Activated T-cell treated with anti-CD3 and anti-CD28 coated beads for 4 hours (primary cell): ENCODE data around the gene DESI1.
"Not testable (repeated sequence)": the region's sequence is repeated elsewhere in the genome, so short reads cannot be mapped to it uniquely, and the experiment has no call there.

Experiments
- DNase-seq: peaks from one replicate; pipeline ENCODE4 v3.0.0-alpha.2; 2020

The DESI1 gene

DNA sequence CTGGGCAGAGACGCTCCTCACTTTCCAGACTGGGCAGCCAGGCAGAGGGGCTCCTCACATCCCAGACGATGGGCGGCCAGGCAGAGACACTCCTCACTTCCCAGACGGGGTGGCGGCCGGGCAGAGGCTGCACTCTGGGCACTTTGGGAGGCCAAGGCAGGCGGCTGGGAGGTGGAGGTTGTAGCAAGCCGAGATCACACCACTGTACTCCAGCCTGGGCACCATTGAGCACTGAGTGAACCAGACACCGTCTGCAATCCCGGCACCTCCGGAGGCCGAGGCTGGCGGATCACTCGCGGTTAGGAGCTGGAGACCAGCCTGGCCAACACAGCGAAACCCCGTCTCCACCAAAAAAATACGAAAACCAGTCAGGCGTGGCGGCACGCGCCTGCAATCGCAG is 10.8 kb upstream of the DESI1 start:
- not testable (repeated sequence) for DNase-seq

DNA sequence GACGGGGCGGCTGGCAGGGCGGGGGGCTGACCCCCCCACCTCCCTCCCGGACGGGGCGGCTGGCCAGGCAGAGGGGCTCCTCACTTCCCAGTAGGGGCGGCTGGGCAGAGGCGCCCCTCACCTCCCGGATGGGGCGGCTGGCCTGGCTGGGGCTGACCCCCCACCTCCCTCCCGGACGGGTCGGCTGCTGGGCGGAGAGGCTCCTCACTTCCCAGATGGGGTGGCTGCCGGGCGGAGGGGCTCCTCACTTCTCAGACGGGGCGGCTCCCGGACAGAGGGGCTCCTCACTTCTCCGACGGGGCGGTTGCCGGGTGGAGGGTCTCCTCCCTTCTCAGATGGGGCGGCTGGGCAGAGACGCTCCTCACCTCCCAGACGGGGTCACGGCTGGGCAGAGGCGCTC is 10.3 kb upstream of the DESI1 start:
- DNase-seq, result not testable (repeated sequence)

DNA sequence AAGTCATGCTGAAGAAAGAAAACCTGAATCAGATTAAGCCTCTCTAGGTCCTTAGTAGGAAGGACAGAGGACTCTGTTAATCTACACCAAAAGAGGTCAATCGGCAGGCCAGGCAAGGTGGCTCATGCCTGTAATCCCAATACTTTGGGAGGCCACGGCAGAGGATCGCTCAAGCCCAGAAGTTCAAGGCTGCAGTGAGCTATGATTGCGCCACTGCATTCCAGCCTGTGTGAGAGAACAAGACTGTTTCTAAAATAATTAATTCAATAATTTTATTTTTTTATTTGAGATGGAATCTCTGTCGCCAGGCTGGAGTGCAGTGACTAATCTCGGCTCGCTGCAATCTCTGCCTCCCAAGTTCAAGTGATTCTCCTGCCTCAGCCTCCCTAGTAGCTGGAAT is 4.7 kb upstream of the DESI1 start:
- DNase-seq, result no peak

DNA sequence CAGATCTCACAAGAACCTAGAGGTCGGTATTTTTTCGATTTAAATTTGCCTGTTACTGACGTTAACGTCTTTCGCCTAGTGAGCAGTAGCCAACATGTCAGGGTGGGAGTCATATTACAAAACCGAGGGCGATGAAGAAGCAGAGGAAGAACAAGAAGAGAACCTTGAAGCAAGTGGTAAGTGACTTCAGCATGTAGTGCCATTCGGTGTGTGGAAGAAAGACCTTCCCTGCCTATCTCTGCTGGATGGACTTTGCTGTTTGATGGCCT is 1.0 kb upstream of the DESI1 start:
- DNase-seq, result no peak

DNA sequence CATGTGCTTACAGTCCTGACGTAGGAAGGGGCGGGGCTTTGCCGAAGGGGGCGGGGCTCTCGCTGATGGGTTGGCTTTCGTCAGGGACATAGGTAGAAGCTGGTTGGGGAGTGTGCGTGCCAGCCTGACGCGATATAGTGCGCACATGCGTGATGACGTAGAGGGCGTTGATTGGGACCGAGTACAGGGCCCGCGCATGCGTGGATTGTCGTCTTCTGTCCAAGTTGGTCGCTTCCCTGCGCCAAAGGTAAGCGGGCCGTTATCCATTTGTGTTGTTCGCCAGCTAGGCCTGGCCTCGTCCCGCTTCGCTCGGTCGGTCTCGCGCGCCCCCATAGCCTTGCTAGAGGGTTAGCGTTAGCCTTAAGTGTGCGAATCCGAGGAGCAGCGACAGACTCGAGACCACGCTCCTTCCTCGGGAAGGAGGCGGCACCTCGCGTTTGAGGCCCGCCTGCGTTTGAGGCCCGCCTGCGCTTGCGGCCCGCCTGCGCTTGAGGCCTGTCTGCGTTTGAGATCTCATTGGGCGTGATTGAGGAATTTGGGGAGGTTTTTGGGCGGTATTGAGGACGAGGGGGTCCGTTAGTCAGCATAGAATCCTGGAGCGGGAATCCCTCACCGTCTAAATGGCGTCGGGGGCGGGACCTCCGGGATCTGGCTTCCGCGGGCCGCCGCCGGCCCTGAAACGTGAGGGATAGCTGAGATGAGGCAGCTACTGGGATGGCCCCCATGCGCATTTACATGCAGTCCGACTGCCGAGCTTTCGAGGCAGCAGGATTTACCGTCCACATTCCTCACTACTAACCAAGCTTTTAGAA is 462 bp upstream of the DESI1 start, which contains the start of gene XRCC6:
XRCC6 (plus strand) TSS at position 197 of the 812 bp plus-strand sequence. CDS start 710 bp downstream, outside the sequence.
- DNase-seq, result peak; percentile 100

DNA sequence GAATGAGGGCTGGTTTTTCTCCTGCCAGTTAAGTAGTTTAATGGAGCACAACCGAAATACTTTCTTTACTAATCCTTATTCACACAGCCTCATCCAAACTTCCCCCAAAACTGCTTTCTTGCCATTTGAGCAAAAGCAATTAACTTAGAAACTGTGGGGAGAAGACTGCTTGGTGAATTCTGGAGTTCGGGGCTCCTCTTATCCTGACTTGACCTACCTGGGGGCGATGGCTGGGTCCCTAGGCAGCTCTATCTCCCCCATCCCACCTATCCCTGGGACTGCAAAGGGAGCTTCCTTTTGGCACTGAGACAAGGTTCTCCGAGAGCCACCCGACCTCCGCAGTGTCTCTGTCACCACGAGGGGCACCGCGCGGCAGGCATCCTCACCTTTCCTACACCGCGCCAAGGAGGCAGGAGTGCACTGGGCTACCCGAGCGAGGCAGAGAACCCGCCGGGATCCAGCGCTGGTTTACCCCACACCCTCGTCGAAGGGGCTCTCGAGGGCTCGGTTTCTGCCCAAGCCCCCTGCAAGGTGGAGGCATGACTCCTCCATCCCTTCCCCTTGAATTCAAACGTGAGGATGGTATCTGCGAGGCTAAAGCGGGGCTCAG is 759 bp downstream of the DESI1 start:
- no peak for DNase-seq

DNA sequence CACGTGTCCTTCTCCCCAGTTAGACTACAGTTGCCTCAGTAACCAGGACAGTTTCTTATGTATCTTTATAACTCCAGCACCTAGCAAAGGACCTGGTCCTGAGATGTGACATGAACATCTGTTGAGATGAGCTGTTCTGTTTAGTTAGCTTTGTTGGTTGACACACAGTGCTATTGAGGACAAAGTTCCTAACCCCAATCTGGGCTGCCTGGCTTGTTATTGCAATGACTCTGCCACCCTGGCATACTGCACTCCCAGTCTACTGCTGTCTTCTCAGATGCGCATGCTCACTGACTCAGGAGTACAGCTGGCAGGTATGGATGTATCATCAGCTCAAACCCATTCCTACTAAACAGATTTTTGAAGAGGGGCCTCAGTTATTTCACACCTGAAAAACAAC is 7.4 kb downstream of the DESI1 start:
- no peak for DNase-seq

DNA sequence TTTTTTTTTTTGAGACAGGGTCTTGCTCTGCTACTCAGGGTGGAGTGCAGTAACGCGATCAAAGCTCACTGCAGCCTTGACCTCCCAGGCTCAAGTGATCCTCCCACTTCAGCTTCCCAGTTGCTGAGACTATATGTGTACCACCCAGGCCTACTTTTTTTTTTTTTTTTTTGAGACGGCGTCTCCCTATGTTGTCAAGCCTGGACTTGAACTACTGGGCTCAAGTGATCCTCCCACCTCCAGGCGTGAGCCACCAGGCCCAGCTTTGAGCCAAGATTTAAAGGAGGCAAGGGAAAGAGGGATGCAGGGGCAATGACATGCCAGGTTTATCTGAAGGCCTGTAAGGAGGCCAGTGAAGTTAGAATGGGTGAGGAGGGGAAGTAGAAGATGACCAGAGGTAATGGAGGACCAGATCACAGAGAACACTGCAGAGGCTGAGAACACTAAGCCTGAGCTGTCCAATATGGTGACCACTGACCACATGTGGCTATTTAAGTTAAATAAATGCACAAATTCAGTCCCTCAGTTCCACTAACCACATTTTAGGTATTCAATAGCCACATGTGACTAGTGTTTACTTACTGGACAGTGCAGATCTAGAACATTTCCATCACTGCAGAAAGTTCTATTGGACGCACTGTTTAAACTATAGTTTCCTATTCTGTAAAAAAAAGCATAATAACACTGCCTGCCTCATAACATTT is 8.1 kb downstream of the DESI1 start:
- DNase-seq, result no peak

DNA sequence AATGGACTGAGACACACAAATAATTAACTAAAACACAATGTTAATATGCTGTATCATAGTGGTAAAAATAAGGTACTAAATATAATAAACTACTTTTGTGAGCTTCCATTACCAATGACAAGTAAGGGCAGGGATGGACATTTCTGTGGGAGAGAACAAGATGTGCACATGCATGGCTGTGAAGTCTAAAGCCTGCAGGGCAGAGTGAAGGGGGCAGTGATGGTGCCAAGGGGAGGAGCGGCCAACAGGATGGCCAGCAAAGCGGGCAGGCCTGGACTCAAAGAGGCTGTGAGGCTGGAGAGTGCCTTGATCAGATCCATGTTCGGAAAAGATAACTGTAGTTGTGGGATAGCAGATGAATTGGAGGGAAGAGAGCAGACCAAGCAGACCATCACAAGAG is 12.5 kb downstream of the DESI1 start:
- no peak for DNase-seq

DNA sequence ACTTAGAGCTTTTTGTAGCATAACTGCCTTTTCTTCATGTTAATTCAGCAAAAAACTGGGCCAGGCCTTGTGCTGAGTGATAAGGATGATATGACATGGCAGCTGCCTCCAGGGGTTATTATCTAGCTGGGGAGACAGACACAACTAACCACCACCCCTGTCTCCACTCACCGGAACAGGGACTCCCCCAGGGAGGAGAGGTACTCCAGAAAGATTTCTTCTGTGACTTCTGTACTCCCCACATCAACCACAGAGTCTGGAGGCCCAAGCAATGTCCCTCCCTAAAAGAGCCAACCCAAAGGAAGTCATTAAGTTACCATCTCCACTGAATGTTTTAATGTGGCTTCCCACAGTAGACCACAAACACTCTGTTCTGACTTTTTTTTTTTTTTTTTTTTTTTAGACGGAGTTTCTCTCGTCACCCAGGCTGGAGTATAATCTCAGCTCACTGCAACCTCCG is 16.9 kb downstream of the DESI1 start:
- DNase-seq, result no peak

DNA sequence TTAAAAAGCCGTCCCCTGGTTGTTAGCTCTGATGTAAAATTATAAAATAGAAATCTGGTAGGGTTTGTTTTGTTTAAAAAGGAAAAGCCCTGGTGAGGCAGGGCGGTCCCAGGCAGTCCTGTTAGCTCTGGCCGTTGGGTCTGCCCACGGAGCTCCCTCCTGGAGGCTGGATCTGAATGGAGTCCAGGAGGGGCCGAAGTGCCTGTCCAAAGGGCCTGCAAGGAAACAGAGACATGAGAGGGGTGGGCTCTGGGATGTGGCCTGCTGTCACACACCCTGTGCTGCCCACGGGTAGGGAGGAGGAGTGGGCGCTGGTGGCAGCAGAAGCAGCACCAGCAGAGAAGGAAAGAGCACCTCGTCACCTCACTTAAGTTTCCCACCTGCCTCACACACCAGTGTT is 19.9 kb downstream of the DESI1 start:
- no peak for DNase-seq

DNA sequence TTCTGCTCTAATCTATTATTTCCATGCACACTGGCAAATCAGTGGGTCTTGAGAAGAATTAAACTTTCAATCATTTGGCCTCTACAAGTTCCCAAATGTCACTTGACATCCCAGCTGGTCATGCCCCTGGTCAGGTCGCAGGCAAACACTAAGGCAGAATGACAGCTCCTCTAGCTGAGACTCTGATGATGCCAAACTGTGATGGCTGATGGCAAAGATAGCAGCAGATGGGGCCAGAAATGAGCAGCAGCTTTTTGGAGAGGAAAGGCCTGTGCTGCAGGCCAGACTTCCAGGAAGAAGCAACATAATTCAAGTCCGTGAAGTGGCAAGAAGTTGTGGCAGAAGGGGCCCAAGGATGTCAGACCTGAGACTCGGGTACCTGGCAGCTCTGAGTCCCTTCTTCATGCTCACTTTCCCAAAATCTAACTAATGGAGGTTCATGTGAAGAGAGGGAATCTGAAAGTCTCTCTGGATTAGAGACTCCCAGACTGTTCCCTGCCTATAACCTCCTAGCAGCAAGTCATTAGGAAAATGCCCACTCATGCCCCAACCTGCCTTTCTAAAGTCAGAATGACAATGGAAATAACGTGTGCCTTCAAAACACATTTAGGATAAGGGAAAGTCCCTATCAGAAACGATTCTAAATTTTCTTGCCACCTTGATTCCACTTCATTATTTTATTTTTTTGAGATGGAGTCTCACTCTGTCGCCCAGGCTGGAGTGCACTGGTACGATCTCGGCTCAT is 21.8 kb downstream of the DESI1 start:
- DNase-seq, result no peak

DNA sequence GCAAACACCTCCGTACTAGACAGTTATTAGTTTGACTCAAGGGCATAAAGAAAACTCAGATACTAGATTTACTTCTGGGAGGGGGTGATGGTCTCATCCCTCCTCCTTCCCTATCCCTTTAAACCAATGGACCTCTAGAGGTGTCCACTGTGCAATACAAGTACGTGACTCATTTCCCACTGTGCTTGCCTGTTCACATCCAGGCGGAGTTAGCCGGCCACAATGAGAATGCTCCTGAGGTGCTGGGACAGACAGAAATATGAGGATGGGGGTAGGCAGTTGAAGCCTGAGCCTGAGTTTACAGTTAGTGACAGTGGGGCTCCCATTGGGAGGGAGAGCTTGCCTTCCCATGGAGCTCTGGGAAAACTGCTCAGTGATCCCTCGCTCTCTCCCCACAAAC is 22.8 kb downstream of the DESI1 start:
- no peak for DNase-seq

DNA sequence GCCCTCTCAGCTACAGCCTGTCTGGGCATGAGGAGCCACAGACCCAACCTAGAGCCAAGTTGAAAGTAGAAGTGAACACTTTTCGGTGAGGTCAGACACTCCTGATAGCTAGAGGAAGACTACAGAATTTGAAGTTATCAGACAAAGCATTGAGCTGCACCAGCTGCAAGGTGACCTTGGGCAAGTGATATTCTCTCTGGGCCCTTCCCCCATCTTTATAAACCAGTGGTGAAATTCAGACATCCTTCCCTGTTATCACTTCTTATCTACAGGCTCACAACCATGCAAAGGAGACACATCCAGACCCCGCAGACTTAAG is 23.2 kb downstream of the DESI1 start:
- DNase-seq, result no peak

DNA sequence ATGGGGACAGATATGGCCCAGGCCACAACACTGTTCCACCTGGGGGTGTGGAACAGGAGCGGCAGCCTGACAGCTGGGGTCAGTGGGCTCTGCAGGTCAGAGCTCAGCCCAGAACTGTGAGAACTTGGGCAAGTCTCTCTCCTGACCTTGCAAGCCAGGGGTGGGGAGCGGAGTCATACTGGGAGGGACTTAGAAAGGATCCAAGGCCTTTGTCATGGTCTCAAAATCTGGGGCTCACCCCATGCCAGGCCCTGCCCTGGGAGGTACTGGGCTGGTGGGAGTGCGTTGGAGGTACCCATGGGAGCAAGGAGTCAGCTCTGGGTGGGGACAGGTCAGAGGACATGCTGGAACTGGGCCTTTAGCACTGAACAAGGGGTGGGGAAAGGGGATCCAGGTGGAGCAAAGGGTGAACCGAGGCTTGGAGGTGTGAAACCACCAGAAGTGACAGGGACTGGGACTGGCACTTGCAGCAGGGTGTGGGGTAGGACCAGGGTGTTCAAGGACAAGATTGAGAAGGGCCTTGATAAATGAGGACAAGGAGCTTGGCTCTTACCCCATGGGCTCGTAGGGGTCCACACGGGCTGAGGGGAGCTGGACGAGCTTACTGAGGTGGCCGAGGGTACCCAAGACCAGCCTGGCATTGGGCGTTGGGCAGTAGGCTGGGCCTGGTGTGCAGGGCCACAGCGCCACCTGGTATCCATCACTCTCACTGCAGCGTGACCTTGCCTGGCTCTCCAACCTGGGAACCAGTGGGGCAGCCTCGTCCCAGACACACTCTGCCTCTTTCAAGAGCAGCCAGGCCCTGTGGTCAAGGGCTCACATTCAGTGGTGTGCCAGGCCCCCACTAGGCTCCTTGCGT is 23.8 kb downstream of the DESI1 start:
- DNase-seq, result no peak

DNA sequence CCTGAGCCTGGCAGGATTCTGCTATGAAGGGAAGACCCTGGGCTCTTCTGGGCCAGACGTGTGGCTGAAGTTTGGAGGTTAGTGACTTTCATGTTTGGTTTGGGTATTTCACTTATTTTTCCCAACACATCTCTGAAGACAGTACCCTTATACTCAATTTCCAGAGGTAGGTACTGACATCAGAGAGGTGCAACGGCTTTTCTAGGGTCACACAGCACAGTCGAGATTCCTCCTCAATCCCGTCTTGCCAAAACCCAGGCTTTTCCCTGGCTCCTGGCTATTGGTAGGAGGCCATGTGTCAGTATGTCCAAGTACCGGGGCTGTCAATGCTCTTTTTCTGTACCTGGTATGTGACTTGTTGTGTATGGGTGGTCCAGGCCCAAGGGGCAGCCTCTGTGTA is 25.1 kb downstream of the DESI1 start:
- DNase-seq, result no peak

DNA sequence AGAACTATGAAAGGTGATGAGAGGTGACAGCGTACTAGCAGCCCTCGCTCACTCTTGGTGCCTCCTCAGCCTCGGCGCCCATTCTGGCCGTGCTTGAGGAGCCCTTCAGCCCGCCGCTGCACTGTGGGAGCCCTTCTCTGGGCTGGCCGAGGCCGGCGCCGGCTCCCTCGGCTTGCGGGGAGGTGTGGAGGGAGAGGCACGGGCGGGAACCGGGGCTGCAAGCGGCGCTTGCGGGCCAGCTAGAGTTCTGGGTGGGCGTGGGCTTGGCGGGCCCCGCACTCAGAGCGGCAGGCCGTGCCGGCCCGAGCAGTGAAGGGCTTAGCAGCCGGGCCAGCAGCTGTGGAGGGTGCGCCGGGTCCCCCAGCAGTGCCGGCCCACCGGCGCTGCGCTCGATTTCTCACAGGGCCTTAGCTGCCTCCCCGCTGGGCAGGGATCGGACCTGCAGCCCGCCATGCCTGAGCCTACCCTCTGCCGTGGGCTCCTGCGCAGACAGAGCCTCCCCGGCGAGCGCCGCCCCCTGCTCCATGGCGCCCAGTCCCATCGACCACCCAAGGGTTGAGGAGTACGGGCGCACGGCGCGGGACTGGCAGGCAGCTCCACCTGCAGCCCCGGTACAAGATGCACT is 27.4 kb downstream of the DESI1 start:
- not testable (repeated sequence) for DNase-seq

DNA sequence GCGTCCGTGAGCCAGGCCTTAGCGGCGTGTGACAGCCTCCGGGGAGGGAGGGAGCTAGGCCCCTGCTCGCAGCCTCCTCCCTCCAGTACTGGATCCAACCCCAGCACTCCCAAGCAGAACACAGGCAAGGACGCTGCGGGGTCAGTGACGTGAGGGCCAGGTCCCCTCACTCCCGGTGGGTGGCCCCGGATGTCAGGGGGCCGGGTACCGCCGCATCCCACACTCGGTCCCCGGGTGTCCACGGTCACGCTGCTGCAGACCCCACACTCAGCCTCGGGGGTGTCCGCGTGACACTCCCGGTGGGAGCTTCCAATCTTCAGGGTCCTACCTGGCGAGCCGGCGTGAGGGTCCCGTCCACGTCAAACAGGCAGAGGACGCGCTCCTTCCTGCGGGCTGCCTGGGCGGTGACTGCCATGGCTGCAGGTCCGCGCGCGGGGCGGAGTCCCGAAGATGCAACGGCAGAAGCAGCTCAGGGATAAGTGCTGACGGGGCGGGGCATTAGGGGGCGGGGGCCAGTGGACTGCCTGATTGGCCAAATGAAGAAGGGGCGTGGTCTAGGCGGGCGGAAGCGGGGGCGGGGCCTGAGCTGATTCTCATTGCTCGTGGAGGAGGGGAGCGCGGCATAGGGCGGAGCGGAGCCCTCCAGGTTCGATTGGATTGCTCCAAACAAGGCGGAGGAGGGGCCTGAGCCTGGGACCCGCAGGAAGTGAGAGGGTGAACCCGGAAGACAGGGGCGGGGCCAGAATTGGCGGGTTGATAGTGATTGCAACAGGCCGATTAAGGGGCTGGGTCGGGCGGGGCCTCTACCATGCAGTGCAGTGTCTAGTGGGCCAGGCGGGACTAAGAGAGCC is 31.2 kb downstream of the DESI1 start, which contains the start of gene PMM1:
PMM1 (minus strand) TSS at position 450 of the 851 bp plus-strand sequence; CDS start at position 415, 35 bp downstream.
- DNase-seq, result peak; percentile 100

DNA sequence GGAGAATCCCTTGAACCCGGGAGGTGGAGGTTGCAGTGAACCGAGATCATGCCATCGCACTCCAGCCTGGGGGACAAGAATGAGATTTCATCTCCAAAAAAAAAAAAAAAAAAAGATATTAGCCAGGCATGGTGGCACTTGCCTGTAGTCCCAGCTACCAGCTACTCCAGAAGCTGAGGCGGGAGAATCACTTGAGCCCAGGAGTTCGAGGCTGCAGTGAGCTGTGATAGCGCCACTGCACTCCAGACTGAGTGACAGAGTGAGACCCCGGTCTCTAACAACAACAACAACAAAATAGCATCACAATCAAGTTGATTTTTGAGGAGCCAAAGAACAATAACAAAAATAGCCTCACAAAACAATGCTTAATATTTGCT is 33.5 kb downstream of the DESI1 start:
- no peak for DNase-seq

DNA sequence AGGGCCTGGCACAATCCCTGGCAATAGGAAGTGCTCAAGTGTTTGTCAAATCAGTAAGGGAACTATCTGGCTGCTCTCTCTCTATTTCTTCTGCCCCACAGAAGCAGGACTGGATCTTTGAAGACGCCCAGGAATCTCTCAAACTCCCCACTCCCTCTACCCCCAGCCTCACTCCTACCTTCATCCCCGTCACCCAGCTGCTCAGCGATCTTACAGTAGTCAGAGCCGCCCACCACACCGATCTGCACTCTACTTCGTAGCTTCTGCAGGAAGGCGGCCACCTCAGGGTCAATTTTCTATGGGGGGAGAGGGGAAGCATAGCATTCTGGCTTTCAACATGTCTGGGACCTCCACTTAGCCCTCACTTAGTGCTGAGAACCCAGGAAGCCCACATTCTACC is 34.9 kb downstream of the DESI1 start:
- no peak for DNase-seq

DNA sequence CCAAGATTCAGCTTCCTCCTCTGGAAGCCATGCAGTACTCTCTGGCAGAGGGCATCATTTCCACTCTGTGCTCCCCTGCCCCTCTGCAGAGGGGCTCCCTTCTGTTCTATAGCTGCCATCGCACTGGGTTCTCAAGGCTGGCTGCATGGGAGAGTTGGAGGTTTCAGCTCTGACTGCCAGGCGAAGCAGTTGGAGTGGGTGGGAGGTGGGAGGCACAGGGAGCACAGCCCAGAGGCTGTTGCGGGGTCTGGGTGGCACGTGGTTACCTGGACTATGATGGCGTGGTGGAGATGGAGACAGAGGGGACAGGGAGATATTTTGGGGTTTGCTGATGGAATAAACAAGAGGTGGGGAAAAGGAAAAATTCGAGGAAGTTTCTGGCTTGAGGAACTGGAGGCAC is 36.0 kb downstream of the DESI1 start:
- no peak for DNase-seq
